SW480 (cell line): ENCODE results near the gene NUP88.

Experiments used
- DNase-seq: peaks from one replicate; pipeline ENCODE4 v3.0.0-alpha.2; 2016; ENCODE audit warnings: low spot score

Gene NUP88

DNA sequence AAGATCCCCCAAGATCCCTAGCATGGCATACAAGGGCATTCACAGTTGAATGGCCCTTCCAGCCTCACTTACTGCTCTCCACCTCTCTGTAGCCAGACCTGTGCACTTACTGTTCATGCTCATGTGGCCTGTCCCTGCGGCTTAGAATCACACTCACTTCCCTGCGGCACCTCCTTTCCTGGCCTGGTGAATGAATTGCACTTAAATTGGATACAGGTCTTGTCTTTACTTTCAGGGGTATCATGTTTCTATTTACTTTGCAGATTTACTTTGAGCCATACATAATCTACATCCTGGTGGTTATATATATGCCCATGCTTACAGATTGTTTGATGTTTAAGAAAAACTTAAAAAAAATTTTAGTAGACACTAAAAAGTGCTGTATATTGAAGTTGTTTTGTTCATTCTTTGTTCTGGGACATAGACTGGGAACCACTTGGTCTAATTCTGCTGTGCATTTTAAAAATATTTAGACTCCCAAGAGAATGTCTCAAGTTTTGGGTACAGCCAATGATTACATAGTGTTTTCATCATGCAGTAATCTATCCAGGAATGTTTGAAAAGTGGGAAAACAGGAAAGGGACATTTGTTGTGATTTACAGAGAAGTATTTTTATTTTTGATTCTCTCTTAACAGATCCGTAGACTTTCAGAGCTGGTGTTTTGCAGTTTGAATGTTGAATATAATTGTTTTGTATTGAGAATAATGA is 63.9 kb downstream of the NUP88 start:
- DNase-seq = no peak

DNA sequence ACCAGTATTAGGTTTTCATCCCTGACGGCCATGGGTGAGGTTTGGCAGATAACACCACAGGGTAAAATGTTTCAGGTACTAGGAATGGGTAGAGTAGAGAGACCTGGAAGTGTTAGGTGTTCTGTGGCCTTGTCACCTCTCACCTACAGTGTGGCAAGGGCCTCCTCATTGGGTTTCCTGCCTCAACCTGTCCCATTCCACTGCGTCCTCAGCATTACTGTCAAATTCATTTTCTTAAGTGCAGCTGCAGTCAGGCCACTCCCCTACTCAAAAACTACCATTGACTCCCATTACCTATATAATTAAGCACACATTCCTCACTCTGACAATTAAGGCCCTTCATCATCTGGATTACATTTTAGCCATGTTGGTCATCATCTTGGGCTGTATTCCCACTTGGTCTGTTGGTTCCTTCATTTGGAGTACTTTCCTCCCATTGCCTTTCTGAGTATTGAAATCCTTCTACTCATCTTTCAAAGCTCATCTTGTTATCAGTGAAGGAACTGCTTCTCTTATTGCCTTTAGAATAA is 64.5 kb downstream of the NUP88 start:
- DNase-seq = no peak

DNA sequence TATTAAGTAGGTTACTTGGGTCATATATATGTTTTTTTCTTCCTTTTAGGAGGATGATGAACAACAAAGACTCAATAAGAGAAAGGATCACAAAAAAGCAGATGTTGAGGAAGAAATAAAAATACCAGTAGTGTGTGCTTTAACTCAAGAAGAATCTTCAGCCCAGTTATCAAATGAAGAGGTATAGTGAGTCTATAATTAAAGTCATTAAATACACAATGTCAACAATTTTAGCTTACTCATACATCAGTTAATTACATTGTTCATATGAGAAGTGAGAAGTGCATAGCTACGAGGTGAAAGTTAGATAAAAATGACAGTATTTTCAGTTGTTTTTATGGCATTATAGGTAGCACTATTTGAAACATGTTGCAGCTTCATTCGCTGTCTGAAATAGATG is 65.2 kb downstream of the NUP88 start:
- no peak for DNase-seq

DNA sequence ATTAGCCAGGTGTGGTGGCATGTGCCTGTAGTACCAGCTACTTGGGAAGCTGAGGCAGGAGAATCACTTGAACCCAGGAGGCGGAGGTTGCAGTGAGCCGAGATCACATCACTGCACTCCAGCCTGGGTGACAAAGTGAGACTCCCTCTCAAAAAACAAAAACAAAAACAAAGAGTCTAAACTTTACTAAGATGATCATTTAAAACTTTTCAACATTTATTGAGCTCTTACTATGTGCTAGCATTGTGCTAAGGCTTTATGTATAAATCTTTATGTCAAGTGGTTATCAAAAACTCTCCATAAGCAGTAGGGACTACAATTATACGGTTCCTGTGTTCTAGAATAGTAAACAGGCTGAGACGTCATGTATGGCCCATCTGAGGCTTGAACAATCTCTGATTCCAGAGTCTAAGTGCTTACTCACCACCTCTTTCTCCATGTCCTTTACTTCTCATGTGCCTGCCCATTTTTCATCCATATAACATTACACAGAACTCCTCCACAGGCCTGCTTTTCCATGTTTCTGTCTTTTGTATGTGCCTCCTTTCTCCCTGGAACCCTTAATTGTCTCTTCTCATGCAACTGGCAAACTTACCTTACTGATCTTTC is 66.7 kb downstream of the NUP88 start:
- no peak for DNase-seq

DNA sequence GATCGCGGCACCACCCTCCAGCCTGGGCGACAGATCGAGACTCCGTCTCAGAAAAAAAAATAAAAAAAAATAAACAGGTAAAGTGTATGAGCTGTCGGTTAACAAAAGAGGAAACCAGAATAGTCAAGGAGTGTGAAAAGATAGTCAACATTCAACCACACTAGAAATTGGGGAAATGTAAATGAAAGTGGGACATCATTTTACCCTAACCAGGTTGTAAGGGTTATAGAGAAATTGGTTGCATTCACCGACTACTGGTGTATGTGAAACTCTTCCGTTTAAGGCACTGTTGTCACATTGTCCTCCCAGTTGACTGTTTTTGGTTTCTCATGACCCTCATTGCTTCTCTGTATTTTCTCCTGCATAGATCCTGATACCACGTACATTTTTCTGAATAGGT is 74.5 kb downstream of the NUP88 start:
- DNase-seq = no peak
